ENCODE results near the gene PPARD.
"Not testable (repeated sequence)": the region's sequence is repeated elsewhere in the genome, so short reads cannot be mapped to it uniquely, and the experiment has no call there.

The PPARD gene

DNA sequence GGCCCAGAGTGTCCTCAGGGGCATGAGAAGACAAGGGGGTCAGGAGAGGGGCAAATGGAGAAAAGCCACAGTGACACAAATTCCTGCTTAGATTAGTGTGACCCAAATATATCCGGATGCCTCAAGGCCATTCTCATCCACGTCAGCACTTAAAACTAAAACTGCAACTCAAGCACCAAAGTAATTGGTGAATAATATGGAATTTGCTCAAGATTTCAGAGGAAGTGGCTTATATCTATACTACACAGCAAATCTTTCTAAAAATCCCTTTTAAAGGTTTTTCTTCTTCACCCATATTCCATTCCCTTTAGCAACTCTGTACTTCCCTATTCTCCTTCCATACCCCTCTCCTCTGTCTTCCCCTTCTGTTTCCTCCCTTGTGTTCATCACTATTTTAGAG lies 29.6 kb upstream of the PPARD start:
- DNase-seq = no peak

DNA sequence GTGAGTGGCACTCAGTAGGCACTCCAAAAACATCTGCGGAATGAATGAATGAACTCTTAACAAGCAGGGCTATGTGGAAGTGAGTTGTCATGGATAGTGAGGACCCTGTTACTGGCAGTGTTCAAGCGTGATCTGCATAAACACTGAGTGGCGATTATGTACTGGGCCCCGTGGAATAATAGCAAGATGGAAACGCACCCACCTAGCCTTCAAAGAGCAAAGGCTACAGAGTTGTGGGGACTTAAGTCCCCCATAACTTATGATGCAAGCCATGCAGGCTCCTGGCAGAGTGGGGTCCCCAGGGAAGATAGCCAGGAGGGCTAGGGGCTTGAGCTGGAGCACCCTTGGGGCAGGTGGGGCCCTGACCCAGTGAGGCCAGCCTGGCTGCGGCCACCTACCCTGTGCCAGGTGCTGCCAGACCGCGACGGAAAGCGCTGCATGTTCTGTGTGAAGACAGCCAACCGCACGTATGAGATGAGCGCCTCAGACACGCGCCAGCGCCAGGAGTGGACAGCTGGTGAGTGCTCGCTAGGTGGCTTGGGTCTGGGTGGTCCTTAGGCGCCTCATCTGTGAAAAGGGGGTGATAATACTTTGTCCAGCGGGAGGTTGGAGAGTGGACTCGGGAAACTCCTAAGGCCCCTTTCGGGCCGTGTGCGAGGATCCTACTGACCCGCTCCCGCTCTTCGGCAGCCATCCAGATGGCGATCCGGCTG lies 24.7 kb upstream of the PPARD start:
- DNase-seq = no peak

DNA sequence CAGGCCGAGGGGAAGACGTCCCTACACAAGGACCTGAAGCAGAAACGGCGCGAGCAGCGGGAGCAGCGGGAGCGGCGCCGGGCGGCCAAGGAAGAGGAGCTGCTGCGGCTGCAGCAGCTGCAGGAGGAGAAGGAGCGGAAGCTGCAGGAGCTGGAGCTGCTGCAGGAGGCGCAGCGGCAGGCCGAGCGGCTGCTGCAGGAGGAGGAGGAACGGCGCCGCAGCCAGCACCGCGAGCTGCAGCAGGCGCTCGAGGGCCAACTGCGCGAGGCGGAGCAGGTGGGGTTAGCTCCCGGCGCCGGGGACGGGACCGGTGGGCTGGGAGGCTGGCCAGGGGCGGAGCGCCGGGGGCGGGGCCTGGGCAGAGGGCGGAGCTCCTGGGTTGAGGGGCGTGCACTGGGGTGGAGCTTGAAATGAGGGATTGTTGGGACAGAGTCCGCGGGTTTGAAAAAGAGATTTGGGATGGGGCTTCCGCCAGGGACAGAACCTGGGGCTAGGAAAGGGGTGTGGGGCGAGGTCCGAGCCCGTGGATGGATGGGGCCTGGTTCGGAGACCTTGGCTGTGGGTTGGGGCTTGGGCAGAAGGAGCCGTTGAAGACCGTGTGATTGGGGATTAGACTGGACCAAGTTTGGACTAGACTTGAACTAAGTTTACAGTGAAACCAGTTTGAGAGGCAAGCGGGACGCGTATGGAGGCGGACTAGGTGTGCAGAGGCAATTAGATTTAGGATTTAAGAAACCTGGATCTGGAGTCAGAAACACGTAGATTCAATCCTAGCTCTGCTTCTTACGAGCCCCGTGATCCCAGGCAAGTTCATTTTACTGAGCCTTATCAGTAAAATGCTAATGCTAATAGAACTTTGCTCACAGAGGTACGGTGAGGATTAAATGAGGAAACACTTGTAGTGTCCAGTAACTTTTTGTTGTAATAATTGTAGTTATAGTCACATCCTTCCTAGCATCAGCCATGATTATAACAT lies 23.9 kb upstream of the PPARD start:
- no peak for DNase-seq

DNA sequence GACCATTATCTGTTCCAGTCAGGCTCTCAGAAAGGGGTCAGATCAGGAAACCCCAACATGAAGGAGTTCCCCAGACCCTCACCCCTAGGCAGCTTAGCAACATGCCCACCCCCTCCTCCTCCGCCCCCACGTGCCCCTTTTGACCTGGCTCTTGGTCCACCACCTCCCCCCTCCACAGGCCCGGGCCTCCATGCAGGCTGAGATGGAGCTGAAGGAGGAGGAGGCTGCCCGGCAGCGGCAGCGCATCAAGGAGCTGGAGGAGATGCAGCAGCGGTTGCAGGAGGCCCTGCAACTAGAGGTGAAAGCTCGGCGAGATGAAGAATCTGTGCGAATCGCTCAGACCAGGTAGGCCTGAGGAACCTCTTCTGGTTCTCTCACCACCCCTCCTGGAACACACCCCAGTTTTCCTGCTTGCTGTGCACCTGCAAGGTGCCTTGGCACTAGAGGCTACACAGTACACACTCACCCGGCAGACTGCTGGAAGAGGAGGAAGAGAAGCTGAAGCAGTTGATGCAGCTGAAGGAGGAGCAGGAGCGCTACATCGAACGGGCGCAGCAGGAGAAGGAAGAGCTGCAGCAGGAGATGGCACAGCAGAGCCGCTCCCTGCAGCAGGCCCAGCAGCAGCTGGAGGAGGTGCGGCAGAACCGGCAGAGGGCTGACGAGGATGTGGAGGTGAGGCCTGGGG lies 22.9 kb upstream of the PPARD start:
- no peak for DNase-seq

DNA sequence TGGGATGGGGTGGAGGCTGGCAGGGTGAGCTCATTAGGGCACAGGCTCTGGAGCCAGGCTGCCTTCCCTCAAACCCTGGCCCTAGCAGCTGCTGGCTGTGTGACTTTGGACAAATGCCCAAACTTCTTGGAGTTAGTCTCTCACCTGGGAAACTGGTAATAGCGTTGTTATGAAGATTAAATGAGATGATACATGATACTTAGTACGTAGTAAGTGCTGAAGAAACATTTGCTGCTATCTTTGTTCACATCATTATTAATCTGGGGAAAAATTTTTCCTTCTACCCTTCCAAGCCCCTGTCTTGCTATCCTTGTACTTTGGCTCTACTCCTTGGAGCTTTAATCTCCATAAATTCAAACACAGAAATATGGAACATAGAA lies 22.3 kb upstream of the PPARD start:
- no peak for DNase-seq

DNA sequence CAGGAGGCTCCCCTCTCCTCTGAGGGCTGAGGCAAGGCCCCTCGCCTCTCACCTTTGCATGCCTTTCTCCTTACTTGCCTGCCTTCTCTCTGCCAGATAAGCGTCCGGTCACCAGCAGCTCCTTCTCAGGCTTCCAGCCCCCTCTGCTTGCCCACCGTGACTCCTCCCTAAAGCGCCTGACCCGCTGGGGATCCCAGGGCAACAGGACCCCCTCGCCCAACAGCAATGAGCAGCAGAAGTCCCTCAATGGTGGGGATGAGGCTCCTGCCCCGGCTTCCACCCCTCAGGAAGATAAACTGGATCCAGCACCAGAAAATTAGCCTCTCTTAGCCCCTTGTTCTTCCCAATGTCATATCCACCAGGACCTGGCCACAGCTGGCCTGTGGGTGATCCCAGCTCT lies 21.3 kb upstream of the PPARD start:
- no peak for DNase-seq

DNA sequence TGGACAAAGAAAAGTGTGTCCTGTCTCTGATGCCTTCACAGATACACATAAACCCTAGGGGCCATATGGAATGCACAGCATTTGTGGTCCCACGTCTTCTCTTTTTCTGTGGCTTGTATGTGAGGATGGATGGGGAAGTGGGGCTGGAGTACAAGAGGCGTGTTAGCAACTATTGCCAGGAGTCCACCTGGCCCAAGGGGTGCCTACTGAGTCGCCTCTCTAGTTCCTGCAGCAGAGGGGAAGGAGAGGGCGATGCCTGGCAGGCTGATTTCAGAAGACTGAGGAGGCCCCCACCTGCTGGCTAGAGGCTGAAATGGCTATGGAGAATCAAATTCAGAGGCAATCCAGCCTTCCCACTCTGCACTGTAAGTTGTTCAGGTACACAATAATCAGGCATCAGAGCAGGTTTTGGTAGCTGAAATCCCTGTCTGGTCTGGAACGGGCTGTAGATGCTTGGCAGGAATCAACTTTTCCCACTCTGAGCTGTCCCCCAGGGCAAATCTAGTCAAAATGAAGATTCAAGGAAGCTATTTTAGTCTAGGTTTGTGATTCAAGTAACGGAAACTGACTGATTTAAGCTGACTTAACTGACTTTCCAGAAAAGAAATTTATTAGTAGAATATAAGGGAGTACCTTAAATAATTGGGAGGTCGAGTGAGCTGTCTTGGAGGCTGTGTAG lies 14.9 kb upstream of the PPARD start:
- peak; percentile 85 for DNase-seq

DNA sequence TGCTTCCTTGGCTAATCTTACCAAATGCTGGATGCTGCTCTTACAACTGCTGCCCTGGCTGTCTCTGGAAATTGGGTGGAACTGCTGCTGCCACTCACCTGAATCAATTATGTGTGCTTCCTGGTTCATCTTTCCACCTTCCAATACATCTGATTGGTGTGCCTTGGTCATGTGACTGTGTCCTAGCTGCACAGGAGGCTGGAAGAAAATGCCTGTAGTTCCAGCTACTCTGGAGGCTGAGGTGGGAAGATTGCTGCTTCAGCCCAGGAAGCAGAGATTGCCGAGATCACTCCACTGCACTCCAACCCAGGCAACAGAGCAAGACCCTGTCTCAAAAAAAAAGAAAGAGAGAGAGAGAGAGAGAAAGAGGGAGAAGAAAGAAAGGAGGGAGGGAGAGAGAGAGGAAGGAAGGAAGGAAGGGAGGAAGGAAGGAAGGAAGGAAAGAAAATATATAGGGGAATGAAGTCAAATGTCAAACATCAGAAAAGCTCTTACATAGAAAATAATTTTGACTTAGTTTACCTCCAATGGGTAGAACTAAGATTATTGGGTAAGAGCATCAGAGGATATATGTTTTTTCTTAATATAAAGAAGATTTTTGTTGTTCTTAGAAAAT lies 14.1 kb upstream of the PPARD start:
- no peak for DNase-seq

DNA sequence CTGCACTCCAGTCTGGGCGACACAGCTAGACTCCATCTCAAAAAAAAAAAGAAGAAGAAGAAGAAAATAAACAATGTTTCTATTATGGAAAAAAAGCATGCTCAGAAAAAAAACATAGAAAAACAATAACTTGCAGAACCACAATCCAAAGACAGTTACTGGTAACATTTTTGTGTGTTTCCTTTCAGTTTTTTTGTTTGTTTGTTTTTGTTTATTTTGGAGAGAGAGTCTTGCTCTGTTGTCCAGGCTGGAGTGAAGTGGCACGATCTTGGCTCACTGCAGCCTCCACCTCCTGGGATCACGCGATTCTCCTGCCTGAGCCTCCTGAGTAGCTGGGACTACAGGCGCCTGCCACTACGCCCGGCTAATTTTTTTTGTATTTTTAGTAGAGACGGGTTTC lies 13.4 kb upstream of the PPARD start:
- not testable (repeated sequence) for DNase-seq

DNA sequence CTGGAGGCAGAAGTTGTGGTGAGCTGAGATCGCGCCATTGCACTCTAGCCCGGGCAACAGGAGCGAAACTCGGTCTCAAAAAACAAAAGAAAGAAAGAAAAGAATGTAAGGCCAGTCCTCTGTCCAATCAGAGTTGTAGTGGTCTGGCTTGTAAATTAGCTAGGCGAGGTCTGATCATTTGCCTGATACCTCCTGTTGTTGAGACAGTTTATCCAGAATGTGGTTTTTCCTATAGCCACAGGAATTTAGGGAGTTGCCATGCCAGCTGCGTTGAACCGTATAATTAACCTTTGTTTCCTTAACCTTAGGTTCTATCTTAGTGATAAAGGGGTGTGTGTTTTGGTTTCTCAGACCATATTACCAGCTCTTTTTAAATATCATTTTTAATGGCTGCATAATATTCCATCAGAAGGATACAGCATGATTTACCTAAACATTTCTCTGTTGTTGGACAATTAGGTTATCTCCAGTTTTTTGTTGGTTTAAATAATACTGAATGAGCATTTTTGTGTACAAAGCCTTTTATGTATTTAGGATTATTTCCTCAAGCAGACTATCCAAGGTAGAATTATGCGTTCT lies 11.7 kb upstream of the PPARD start:
- no peak for DNase-seq

DNA sequence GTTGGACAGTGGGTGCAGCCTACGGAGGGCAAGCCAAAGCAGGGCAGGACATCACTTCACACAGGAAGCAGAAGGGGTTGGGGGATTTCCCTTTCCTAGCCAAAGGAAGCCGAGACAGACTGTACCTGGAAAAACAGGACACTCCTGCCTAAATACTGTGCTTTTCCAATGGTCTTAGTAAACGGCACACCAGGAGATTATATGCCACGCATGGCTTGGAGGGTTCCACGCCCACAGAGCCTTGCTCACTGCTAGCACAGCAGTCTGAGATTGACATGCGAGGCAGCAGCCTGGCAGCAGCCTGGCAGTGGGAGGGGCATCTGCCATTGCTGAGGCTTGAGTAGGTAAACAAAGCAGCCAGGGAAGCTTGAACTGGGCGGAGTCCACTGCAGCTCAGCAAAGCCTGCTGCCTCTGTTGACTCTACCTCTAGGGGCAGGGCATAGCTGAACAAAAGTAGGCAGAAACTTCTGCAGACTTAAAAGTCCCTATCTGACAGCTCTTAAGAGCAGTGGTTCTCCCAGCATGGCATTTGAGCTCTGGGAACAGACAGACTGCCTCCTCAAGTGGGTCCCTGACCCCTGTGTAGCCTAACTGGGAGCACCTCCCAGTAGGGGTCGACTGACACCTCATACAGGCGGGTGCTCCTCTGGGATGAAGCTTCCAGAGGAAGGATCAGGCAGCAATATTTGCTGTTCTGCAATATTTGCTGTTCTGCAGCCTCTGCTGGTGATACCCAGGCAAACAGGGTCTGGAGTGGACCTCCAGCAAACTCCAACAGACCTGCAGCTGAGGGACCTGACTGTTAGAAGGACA lies 10.1 kb upstream of the PPARD start:
- peak; percentile 71 for DNase-seq

DNA sequence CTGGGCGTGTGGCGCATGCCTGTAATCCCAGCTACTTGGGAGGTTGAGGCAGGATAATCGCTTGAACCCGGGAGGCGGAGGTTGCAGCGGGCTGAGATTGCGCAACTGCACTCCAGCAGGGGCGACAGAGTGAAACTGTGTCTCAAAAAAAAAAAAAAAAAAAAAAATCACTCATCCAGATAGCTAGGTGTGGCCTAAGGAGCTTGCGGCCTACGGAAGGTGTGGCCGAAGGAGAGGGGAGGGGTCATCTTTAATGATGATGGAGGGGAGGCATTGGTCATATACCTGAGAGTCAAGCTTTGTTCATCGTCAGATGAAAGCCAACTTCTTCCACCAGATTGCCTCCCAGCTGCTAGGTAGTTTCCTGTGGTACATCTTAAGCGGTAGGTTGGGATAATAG lies 801 bp upstream of the PPARD start:
- no peak for DNase-seq

DNA sequence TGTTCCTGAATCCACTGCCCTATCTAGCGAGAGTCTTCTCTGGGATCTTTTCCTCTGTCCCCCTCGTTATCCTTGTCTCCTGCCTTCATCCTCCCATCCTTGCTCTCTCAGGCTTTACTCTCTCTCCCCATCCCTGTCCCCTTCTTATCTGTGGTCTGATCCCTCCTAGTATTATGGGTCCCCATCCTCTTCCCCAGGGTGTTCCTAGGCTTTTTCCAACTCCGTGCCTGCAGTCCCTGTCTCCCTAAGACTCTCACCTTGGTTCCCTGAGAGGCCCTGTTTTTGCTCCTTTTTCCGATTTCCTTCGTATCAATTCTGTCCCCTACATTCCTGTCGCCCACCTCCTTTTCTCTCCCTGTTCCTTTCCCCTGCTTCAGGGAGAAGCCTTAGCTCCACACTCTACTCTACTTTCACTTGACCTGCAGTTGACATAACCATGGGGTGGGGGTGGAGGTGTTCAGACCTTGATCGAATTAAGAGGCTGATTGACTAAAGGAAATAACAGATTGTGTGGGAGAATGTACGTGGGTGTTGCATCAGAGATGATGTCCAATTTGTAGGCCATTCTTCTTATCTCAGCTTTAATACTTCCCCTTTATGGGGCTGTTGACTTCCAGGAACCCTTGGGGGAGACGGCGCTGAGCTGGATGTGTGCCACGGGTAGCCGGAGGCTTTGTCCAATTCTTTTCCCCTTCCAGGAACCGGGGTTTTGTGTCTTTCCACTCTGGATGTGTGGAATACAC lies 905 bp downstream of the PPARD start:
- DNase-seq = no peak

DNA sequence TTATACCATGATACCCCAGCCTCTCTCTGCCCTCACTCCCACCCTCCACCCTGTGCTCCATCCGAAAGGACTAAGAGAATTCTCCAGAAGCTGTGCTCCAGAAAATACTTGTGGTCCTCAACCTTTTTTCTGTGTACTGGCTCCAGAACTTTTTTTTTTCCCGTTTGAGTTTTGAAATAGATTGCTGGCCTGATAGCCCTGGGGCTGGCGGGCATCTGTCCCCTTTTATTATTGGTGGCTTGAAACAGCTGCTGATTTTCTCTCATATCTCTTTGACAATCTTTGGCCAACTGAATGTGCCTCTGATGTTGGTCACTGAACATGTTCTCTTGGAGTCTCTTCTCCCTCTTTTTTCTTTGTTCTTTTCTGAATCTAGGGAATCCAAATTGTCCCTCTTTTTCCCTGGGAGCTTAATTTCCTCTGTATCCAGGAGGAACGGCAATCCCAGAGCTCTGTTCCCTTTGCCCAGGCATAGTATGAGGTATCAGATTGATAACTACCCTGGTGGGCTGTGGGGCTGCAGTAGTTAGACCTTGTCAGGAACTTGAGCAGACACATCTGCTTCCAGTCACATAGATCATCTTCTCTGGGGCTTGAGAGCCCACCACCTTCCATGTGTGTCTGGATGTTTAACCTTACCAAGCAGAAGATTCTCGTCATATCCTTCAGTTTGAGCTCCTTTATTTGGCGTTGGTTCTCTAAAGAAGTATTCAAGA lies 1.6 kb downstream of the PPARD start:
- no peak for DNase-seq

DNA sequence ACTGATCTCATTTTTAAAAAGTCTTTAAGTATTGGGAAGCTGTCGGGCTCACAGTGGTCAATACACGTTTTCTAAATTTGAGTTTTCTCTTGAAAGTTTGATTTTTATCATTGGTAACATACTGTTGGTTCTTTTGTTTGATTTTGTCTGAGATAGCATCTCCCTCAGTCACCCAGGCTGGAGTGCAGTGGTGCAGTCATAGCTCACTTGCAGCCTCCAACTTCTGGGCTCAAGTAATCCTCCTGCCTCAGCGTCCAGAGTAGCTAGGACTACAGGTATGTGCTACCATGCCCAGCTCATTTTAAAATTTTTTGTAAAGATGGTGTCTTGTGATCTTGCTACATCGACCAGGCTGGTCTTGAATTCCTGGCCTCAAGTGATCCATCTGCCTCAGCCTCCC lies 9.1 kb downstream of the PPARD start:
- no peak for DNase-seq

DNA sequence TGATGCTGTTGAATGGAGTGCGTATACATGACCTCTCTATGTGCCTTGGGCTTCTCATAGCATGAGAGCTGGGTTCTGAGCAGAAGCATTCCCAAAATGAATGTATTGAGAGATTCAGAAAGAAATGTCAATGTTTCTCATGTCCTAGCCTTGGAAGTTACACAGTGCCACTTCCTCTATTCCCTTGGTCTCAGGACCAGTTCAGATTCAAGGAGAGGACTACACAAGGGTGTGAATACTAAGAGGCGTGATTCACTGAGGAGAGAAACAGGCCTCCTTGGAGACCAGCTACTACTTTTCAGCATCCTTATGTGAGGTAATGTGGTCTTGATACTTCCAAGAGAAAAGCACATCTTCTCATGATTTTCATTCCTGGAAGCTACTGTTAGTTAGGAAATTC lies 10.4 kb downstream of the PPARD start:
- no peak for DNase-seq

DNA sequence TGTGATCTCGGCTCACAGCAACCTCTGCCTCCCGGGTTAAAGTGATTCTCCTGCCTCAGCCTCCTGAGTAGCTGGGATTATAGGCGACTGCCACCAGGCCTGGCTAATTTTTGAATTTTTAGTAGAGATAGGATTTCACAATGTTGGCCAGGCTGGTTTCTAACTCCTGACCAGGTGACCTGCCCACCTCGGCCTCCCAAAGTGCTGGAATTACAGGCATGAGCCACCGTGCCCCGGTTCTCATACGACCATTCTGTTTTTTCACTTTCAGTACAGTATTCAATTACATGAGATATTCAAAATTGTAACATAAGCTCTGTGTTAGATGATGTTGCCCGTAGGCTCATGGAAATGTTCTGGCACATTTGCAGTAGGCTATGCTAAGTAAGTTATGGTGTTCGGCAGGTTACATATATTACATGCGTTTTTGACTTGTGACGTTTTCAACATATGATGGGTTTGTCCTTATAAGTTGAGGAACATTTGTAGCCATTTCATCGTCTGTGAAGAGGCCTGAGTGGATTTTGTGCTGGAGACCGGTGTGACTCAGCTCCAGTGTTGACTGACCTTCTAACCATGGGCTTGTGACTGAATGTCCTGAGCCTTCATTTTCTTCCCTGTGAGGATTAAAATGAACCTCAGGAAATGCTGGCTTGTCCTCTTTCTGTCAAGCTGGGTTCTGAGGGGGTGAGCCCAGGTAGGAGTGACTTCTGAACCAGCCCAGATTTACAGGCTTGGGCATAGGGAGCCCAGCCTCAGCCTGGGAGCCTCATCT lies 12.2 kb downstream of the PPARD start:
- no peak for DNase-seq

DNA sequence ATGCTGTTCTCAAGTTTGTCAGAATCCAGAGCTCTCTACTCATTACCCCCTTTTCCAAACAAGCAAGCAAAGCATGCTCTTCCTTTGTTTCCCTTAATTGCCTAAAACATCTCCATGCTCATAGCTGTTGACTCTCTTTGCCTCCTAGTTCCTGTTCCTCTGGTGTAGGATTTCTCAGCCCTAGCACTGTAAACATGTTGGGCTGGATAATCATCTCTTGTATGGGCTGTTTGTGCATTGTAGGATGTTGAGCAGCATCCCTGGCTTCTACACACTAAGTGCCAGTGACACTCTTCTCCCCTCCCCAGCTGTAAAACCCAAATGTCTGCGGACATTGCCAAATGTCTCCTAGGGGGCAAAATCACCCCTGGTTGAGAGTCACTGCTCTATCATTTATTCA lies 14.0 kb downstream of the PPARD start:
- no peak for DNase-seq

DNA sequence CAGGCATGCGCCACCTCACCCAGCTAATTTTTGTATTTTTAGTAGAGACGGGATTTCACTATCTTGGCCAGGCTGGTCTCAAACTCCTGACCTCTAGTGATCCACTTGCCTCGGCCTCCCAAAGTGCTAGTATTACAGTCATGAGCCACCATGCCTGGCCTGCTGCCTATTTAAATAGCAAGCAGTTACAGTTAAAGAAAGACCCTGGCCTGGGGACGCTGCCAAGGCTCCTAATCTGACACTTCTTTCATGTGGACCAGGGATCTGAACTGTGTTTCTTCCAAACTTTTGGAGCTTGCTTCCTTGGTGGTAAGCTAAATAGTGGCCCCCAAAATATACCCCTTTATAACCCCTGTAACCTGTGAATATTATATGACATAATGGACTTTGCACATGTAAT lies 15.3 kb downstream of the PPARD start:
- DNase-seq = no peak

All from activated CD8-positive, alpha-beta memory T cell treated with anti-CD3 and anti-CD28 coated beads for 24 hours (primary cell).